HepG2 (cell line): ENCODE results near the gene SOX5. TPM values are rescaled to one million over a fixed set of nuclear protein-coding genes. Genes with fewer than 3 reads are reported as not detected.

ENCODE experiments used
- ATAC-seq: fragments of 200-7000 bp; cut with Tn5 transposase; 3 replicates; pipeline ENCODE4 v1.9.1; 2020; ENCODE audit warnings: mild to moderate bottlenecking, moderate library complexity
- BruUV-seq: library from RNA; stranded (reverse); fragments of 400-500 nt; replicated peaks from 2 replicates; lab custom pipeline; 2021; lab: Mats Ljungman, UMichigan
- CTCF ChIA-PET: fragments of 300-600 bp; formaldehyde crosslinking; extraction: SDS; loops from one replicate; lab custom pipeline; 2021; ENCODE audit warnings: low total read pairs, inconsistent platforms, low intra/inter-chr PET ratio; lab: Yijun Ruan, JAX
- POLR2A ChIA-PET: fragments of 350-600 bp; sonication (Branson Sonifier 250); formaldehyde crosslinking; loops from one replicate; lab custom pipeline; 2020; ENCODE audit warnings: antibody characterized with exemption, inconsistent platforms; lab: Yijun Ruan, JAX
- DNase-seq: peaks from one replicate; pipeline ENCODE4 v3.0.0-alpha.2; 2015; ENCODE audit warnings: low spot score
- FAIRE-seq: peaks from 3 replicates; lab custom pipeline; 2011; peaks lifted over from hg19 to GRCh38; lab: Jason Lieb, UNC
- H2AFZ ChIP-seq: one replicate; pipeline ENCODE4 v1.6.1; 2011; ENCODE audit warnings: low read length, inconsistent platforms
- H3K27ac ChIP-seq: fragments of 300-600 bp; 3 replicates; pipeline ENCODE4 v1.8.0; 2011; ENCODE audit warnings: mixed run types, mild to moderate bottlenecking, mixed read lengths, low read length, inconsistent platforms; ENCODE audit not compliant: insufficient read depth; ENCODE audit errors: extremely low read length
- H3K27me3 ChIP-seq, 2 experiments: fragments of 200-600 bp in 1 of 2; 2 replicates in 1 of 2; 3 replicates in 1 of 2; pipeline versions ENCODE4 v1.6.0 to v1.8.0; 2011; ENCODE audit warnings: low read length in 2 of 2, mild to moderate bottlenecking in 2 of 2, moderate library complexity in 2 of 2, inconsistent platforms in 1 of 2; ENCODE audit not compliant: insufficient read depth in 2 of 2, control insufficient read depth in 1 of 2
- H3K36me3 ChIP-seq, 2 experiments: fragments of 200-600 bp in 1 of 2; replicated peaks in 1 of 2; 2 replicates in 1 of 2; 3 replicates in 1 of 2; pipeline versions ENCODE4 v1.5.1 to v1.8.0; 2011; ENCODE audit warnings: low read length in 2 of 2, inconsistent platforms in 1 of 2; ENCODE audit not compliant: insufficient read depth in 2 of 2, control insufficient read depth in 1 of 2
- H3K4me1 ChIP-seq: 2 replicates; pipeline ENCODE4 v1.5.1; 2012; ENCODE audit warnings: low read length, inconsistent platforms; ENCODE audit not compliant: insufficient read depth
- H3K4me2 ChIP-seq: 2 replicates; pipeline ENCODE4 v1.6.0; 2011; ENCODE audit warnings: low read depth, low read length, inconsistent platforms
- H3K4me3 ChIP-seq, 3 experiments: fragments of 200-600 bp in 1 of 3; sonication (generic), shearing (Covaris generic) in 1 of 3; replicated peaks in 1 of 3; 2 replicates each; pipeline ENCODE4 v1.5.1; 2011 to 2016; ENCODE audit warnings: low read length in 3 of 3, inconsistent platforms in 2 of 3, low read depth in 2 of 3, mild to moderate bottlenecking in 2 of 3, control low read depth in 1 of 3, mixed read lengths in 1 of 3; ENCODE audit not compliant: insufficient read depth in 1 of 3
- H3K79me2 ChIP-seq: one replicate; pipeline ENCODE4 v1.6.1; 2011; ENCODE audit warnings: low read length, inconsistent platforms; ENCODE audit not compliant: insufficient read depth
- H3K9ac ChIP-seq: 2 replicates; pipeline ENCODE4 v1.6.0; 2011; ENCODE audit warnings: mild to moderate bottlenecking, low read depth, low read length, inconsistent platforms; ENCODE audit not compliant: insufficient read depth
- H3K9me3 ChIP-seq: 2 replicates; pipeline ENCODE4 v1.5.1; 2012; ENCODE audit warnings: mild to moderate bottlenecking, low read length
- H4K20me1 ChIP-seq: 2 replicates; pipeline ENCODE4 v1.6.0; 2011; ENCODE audit warnings: inconsistent platforms, mild to moderate bottlenecking, low read length, moderate library complexity; ENCODE audit not compliant: insufficient read depth
- FOXK1 ChIP-seq: sonication (generic); formaldehyde crosslinking; IDR thresholded peaks from 2 replicates; pipeline ENCODE4 v1.4.0; 2020; ENCODE audit warnings: low read depth, missing genetic modification reagents, borderline replicate concordance
- NONO ChIP-seq, 2 experiments: fragments of 450-650 bp in 1 of 2; sonication (generic) in 1 of 2; formaldehyde crosslinking in 1 of 2; IDR thresholded peaks in 1 of 2; conservative IDR thresholded peaks in 1 of 2; 2 replicates each; pipeline versions ENCODE4 v1.6.1 to v1.8.0; 2017 to 2022; ENCODE audit warnings: mild to moderate bottlenecking in 1 of 2, missing genetic modification reagents in 1 of 2, moderate library complexity in 1 of 2
- POGK ChIP-seq: sonication (generic); formaldehyde crosslinking; conservative IDR thresholded peaks from 2 replicates; pipeline ENCODE4 v1.8.0; 2022; ENCODE audit warnings: mild to moderate bottlenecking, moderate library complexity, missing genetic modification reagents
- POLR2G ChIP-seq: fragments of 200-400 bp; formaldehyde crosslinking; IDR thresholded peaks from 2 replicates; pipeline ENCODE4 v1.6.1; 2018; ENCODE audit warnings: mild to moderate bottlenecking, low read depth, low read length, moderate library complexity
- RBM22 ChIP-seq: fragments of 200-400 bp; formaldehyde crosslinking; optimal IDR thresholded peaks from 2 replicates; pipeline ENCODE3; 2017; ENCODE audit warnings: mild to moderate bottlenecking, low read length, moderate library complexity
- WGBS: methylation state at CpG from one replicate; pipeline ENCODE4 v1.1.6; 2017; ENCODE audit warnings: low lambda C conversion rate; 5-methylcytosine and 5-hydroxymethylcytosine counted together
- in situ Hi-C: cut with HindIII; loops from 2 replicates; pipeline ENCODE4 v1.10.0; 2017; ENCODE audit warnings: low pct_unique_long_range_greater_than_20kb; ENCODE audit not compliant: extremely low pct_ligation_motif_present
- intact Hi-C: fragments of 100-400 bp; cut with micrococcal nuclease; formaldehyde crosslinking; loops from one replicate; pipeline ENCODE4 v1.10.0; 2022; ENCODE audit not compliant: unreplicated experiment
- polyA plus RNA-seq, 8 experiments: library from polyadenylated mRNA; depleted of rRNA in 3 of 8; stranded (reverse) in 7 of 8; unstranded in 1 of 8; fragments of >200 nt; fragmentation: Illumina TruSeq in 4 of 8; extraction: Trizol in 4 of 8; gene quantifications; 2 replicates each; pipeline versions ENCODE4 v1.2.1 to v1.2.3, GENCODE V29; 2011 to 2016; ENCODE audit warnings: low read depth in 4 of 8, missing spikeins in 1 of 8, mixed read lengths in 1 of 8; ENCODE audit not compliant: insufficient read depth in 1 of 8
- total RNA-seq, 5 experiments: library from RNA; depleted of rRNA; stranded (reverse); fragments of >200 nt; fragmentation: Illumina TruSeq; extraction: Trizol; gene quantifications; 2 replicates each; pipeline ENCODE4 v1.2.3, GENCODE V29; 2016; ENCODE audit warnings: low read depth in 1 of 5

The SOX5 gene
- total and polyA plus RNA-seq, 2 of the 13 experiments (the other 11 are each of a cell fraction or from before 2014, with no cell fraction given): 18.5 to 76.4 TPM

- TF ChIP-seq POGK (CRISPR knock-in tag) (no peak), FOXK1 (no peak)
Observed at GRCh38 chr12:23533265-23533664, 416.2 kb downstream of the SOX5 start (continued).

- DNase-seq: no peak
- in situ Hi-C loops: no loop called here
- H3K9ac ChIP-seq: no peak overlapping the region
- peaks cover 0 to 3% of the 10 kb centered on the region in 2 experiments; a peak in 1 of 5 replicates for H3K36me3 ChIP-seq
- intact Hi-C loops: no loop called here
- POLR2A ChIA-PET: no interaction called here
- H3K4me2 ChIP-seq: no peak overlapping the region
- no peaks in the 10 kb centered on the region for H3K4me1 ChIP-seq
- H3K9me3 ChIP-seq: no peaks in the 10 kb centered on the region
- H3K27ac ChIP-seq: no peak overlapping the region
- H3K79me2 ChIP-seq: no peaks in the 10 kb centered on the region
- H2AFZ ChIP-seq: no peak overlapping the region
- peak; percentile 21; the same call in 1 of the 2 replicates for TF ChIP-seq POLR2G
- peak; percentile 71 for TF ChIP-seq RBM22
- TF ChIP-seq NONO (IDR thresholded peaks at IDR 0.05): no peak
- no peak for TF ChIP-seq NONO (CRISPR knock-in tag; conservative IDR thresholded peaks at IDR 0.05)
- H4K20me1 ChIP-seq: no peaks in the 10 kb centered on the region
- no peak for FAIRE-seq
- H3K4me3 ChIP-seq: no peak overlapping the region
- ATAC-seq: peak; percentile 55
- H3K27me3 ChIP-seq: no peaks in the 10 kb centered on the region
- no TSS peak for BruUV-seq
- CTCF ChIA-PET: no interaction called here
- 88% methylated on average over 1 of the region's 1 CpG for WGBS
Observed at GRCh38 chr12:23528316-23528715, 421.2 kb downstream of the SOX5 start.
